Measurements from ENCODE around the gene MAOA. TPM values are rescaled to one million over a fixed set of nuclear protein-coding genes. Genes with fewer than 3 reads are reported as not detected.
"Not testable (repeated sequence)": the region's sequence is repeated elsewhere in the genome, so short reads cannot be mapped to it uniquely, and the experiment has no call there.

MAOA gene
- total RNA-seq, 1 donor from 2014 or later = 12.7 TPM

DNA sequence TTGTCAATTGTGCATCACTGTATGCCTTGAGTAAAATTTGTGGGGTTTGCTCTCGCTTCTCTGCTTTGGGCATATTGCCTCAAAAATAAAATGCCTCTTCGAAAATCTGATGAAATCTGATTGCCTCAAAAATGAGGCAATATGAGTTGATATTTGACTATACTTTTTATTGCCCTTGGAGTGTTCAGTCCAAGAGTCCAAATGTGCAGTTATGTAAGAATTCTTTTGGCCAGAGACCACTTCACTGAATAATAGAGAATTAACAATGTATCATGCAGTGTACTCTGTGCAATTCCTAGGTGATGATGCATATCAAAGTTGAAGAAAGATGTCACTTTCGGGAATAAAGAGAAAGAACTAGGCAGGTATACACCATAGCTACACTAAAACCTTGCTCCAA lies 8.6 kb downstream of the MAOA start:
- H3K9ac ChIP-seq = no peak overlapping the region
- Mint-ChIP-seq H3K36me3 (peaks cover 3% of the 10 kb centered on the region), H3K27me3 (ENCODE audit: insufficient read depth, low read depth) (peaks cover 2% of the 10 kb centered on the region), H3K4me1 (peaks cover 21% of the 10 kb centered on the region), H3K9me3 (peaks cover 4% of the 10 kb centered on the region), H3K4me3 (no peak overlapping the region), H3K27ac (no peak overlapping the region)
- H3K4me3 ChIP-seq = no peak overlapping the region
- H4K20me1 ChIP-seq (ENCODE audit: low read depth) = no peaks in the 10 kb centered on the region
- H2AFZ ChIP-seq (replicated peaks) = no peak overlapping the region
- H3K27me3 ChIP-seq = no peaks in the 10 kb centered on the region
- no peak overlapping the region for H3K4me2 ChIP-seq
- peaks cover 30% of the 10 kb centered on the region for H3K4me1 ChIP-seq
- no peaks in the 10 kb centered on the region for H3K79me2 ChIP-seq (ENCODE audit: low read depth)
- no peak overlapping the region for H3K27ac ChIP-seq
- no peaks in the 10 kb centered on the region for H3F3A ChIP-seq (ENCODE audit: low read depth)
- TF ChIP-seq, protein P1, sequence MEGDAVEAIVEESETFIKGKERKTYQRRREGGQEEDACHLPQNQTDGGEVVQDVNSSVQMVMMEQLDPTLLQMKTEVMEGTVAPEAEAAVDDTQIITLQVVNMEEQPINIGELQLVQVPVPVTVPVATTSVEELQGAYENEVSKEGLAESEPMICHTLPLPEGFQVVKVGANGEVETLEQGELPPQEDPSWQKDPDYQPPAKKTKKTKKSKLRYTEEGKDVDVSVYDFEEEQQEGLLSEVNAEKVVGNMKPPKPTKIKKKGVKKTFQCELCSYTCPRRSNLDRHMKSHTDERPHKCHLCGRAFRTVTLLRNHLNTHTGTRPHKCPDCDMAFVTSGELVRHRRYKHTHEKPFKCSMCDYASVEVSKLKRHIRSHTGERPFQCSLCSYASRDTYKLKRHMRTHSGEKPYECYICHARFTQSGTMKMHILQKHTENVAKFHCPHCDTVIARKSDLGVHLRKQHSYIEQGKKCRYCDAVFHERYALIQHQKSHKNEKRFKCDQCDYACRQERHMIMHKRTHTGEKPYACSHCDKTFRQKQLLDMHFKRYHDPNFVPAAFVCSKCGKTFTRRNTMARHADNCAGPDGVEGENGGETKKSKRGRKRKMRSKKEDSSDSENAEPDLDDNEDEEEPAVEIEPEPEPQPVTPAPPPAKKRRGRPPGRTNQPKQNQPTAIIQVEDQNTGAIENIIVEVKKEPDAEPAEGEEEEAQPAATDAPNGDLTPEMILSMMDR (IDR thresholded peaks at IDR 0.05) = no peak
- TF ChIP-seq EZH2phosphoT487 (IDR thresholded peaks at IDR 0.05) (no peak), EZH2 (IDR thresholded peaks at IDR 0.05) (no peak)
- H3K9me3 ChIP-seq (ENCODE audit: low read depth) = no peaks in the 10 kb centered on the region
- DNase-seq (ENCODE audit: low spot score) = no peak
- H3K36me3 ChIP-seq = no peaks in the 10 kb centered on the region

GRCh38 chrX:43666311-43666912 lies 10.3 kb downstream of the MAOA start:
- Histone ChIP-seq H3K9ac (no peak overlapping the region), H2AFZ (replicated peaks) (no peak overlapping the region), H3K27ac (no peak overlapping the region), H4K20me1 (ENCODE audit: low read depth) (no peaks in the 10 kb centered on the region), H3K36me3 (no peaks in the 10 kb centered on the region), H3K27me3 (no peaks in the 10 kb centered on the region), H3K79me2 (ENCODE audit: low read depth) (no peaks in the 10 kb centered on the region), H3K4me3 (no peak overlapping the region), H3K4me2 (no peak overlapping the region), H3F3A (ENCODE audit: low read depth) (no peaks in the 10 kb centered on the region), H3K9me3 (ENCODE audit: low read depth) (no peaks in the 10 kb centered on the region), H3K4me1 (peaks cover 17% of the 10 kb centered on the region)
- peaks cover 4% of the 10 kb centered on the region for H3K9me3 Mint-ChIP-seq
- no peak overlapping the region for H3K4me3 Mint-ChIP-seq
- H3K27me3 Mint-ChIP-seq (ENCODE audit: insufficient read depth, low read depth) = peaks cover 2% of the 10 kb centered on the region
- TF ChIP-seq EZH2phosphoT487 (IDR thresholded peaks at IDR 0.05) = no peak
- TF ChIP-seq, protein P1 (IDR thresholded peaks at IDR 0.05) = no peak
- TF ChIP-seq EZH2 (IDR thresholded peaks at IDR 0.05) = no peak
- no peak for DNase-seq (ENCODE audit: low spot score)
- peaks cover 21% of the 10 kb centered on the region for H3K4me1 Mint-ChIP-seq
- no peak overlapping the region for H3K27ac Mint-ChIP-seq
- H3K36me3 Mint-ChIP-seq = peaks cover 3% of the 10 kb centered on the region

DNA sequence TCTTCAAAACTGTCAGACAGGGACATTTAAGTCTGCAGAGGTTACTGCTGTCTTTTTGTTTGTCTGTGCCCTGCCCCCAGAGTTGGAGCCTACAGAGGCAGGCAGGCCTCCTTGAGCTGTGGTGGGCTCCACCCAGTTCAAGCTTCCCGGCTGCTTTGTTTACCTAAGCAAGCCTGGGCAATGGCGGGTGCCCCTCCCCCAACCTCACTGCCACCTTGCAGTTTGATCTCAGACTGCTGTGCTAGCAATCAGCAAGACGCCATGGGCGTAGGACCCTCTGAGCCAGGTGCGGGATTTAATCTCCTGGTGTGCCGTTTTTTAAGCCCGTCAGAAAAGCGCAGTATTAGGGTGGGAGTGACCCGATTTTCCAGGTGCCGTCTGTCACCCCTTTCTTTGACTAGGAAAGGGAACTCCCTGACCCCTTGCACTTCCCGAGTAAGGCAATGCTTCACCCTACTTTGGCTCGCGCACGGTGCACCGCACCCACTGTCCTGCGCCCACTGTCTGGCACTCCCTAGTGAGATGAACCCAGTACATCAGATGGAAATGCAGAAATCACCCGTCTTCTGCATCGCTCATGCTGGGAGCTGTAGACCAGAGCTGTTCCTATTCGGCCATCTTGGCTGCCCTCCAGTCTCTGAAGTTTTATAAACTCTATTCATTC lies 20.0 kb downstream of the MAOA start:
- DNase-seq (ENCODE audit: low spot score); H3F3A ChIP-seq (ENCODE audit: low read depth); H3K4me3 Mint-ChIP-seq; H2AFZ ChIP-seq (replicated peaks); H3K79me2 ChIP-seq (ENCODE audit: low read depth); H4K20me1 ChIP-seq (ENCODE audit: low read depth); H3K9me3 ChIP-seq (ENCODE audit: low read depth); H3K27ac ChIP-seq; H3K4me3 ChIP-seq; H3K27me3 Mint-ChIP-seq (ENCODE audit: insufficient read depth, low read depth); H3K4me2 ChIP-seq; H3K4me1 ChIP-seq; H3K9ac ChIP-seq; H3K36me3 ChIP-seq; H3K27me3 ChIP-seq; H3K27ac Mint-ChIP-seq; H3K36me3 Mint-ChIP-seq: not testable (repeated sequence)
- Mint-ChIP-seq H3K9me3 (peaks cover 10% of the 10 kb centered on the region), H3K4me1 (peaks cover 17% of the 10 kb centered on the region)

DNA sequence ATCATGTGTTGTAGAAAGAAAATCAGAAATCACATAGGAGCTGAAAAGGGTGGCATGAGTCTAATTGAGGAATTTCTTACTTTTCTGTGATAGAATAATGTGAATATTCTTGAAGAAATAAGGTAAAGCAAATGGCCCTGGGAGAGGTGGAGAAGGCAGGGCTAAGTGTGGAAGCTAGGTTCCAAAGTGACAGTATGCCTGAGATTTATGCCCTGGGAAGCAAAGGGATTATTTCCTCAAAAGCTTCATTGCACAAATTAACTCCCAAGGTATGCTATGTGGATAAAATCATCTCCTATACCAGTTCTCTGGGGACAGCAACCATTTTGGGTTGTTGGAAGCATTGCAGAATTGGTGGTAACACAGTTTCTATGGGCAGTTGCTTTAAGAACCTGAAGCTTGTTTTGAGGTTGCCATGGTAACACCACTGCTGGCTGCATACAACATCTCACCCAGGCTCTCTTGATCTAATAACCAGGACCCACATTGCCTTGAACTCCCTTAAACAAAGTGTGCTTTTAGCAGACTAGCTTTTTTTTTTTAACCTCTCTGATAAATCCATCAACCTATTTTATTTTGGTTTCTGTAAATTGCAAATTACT lies 21.0 kb downstream of the MAOA start:
- DNase-seq (ENCODE audit: low spot score) = peak; percentile 66
- Mint-ChIP-seq H3K9me3 (peaks cover 10% of the 10 kb centered on the region), H3K27me3 (ENCODE audit: insufficient read depth, low read depth) (no peaks in the 10 kb centered on the region), H3K4me3 (no peak overlapping the region), H3K4me1 (peaks cover 17% of the 10 kb centered on the region), H3K36me3 (no peaks in the 10 kb centered on the region), H3K27ac (peak overlapping the region; percentile 95)
- H3K36me3 ChIP-seq = no peaks in the 10 kb centered on the region
- no peaks in the 10 kb centered on the region for H3K4me1 ChIP-seq
- H3K4me3 ChIP-seq = no peak overlapping the region
- no peak overlapping the region for H3K9ac ChIP-seq
- no peak overlapping the region for H2AFZ ChIP-seq (replicated peaks)
- no peaks in the 10 kb centered on the region for H3K79me2 ChIP-seq (ENCODE audit: low read depth)
- no peak overlapping the region for H3K27ac ChIP-seq
- no peaks in the 10 kb centered on the region for H3K9me3 ChIP-seq (ENCODE audit: low read depth)
- H3K4me2 ChIP-seq = no peak overlapping the region
- no peaks in the 10 kb centered on the region for H3K27me3 ChIP-seq
- TF ChIP-seq EZH2phosphoT487 (IDR thresholded peaks at IDR 0.05) (no peak), EZH2 (IDR thresholded peaks at IDR 0.05) (no peak)
- TF ChIP-seq, protein P1 (IDR thresholded peaks at IDR 0.05) = no peak
- no peaks in the 10 kb centered on the region for H4K20me1 ChIP-seq (ENCODE audit: low read depth)
- H3F3A ChIP-seq (ENCODE audit: low read depth) = no peaks in the 10 kb centered on the region
